Lung (tissue), 12 donors: ENCODE measurements around the gene VTCN1. TPM values are rescaled to one million over a fixed set of nuclear protein-coding genes. Genes with fewer than 3 reads are reported as not detected.
A peak's percentile ranks its signal among the peaks of the same experiment; 100 is the strongest.

Experiments
- ATAC-seq: fragments of 200-7000 bp; cut with Tn5 transposase; one replicate; pipeline ENCODE4 v1.9.1; 2020; ENCODE audit warnings: moderate number of reproducible peaks; ENCODE audit not compliant: insufficient read depth, low FRiP score
- DNase-seq, 3 donors: peaks; one replicate each; pipeline ENCODE4 v3.0.0-alpha.2; 2013 to 2017
- H3K27ac ChIP-seq, 2 donors: one replicate each; pipeline ENCODE4 v1.5.1; 2013; ENCODE audit warnings: mild to moderate bottlenecking in 2 of 2, moderate library complexity in 2 of 2, control low read depth in 1 of 2, inconsistent platforms in 1 of 2, low read depth in 1 of 2, low read length in 1 of 2
- H3K27me3 ChIP-seq, 3 donors: one replicate each; pipeline ENCODE4 v1.5.1; 2013; ENCODE audit warnings: low read length in 2 of 3; ENCODE audit not compliant: control insufficient read depth in 3 of 3, insufficient read depth in 3 of 3
- H3K36me3 ChIP-seq, 4 donors: one replicate each; pipeline ENCODE4 v1.5.1; 2013; ENCODE audit warnings: low read length in 4 of 4, mild to moderate bottlenecking in 1 of 4, moderate library complexity in 1 of 4; ENCODE audit not compliant: control insufficient read depth in 4 of 4, insufficient read depth in 4 of 4
- H3K4me1 ChIP-seq, 5 donors: one replicate each; pipeline ENCODE4 v1.5.1; 2013; ENCODE audit warnings: low read length in 5 of 5, mild to moderate bottlenecking in 2 of 5, moderate library complexity in 1 of 5; ENCODE audit not compliant: control insufficient read depth in 5 of 5, insufficient read depth in 5 of 5
- H3K4me3 ChIP-seq: one replicate; pipeline ENCODE4 v1.5.1; 2013; ENCODE audit warnings: mild to moderate bottlenecking, control low read depth, moderate library complexity
- H3K9ac ChIP-seq, 2 donors: one replicate each; pipeline ENCODE4 v1.5.1; 2013; ENCODE audit warnings: low read length in 2 of 2, control low read depth in 1 of 2; ENCODE audit not compliant: insufficient read depth in 1 of 2
- H3K9me3 ChIP-seq, 4 donors: one replicate each; pipeline ENCODE4 v1.5.1; 2013; ENCODE audit warnings: low read length in 3 of 4, mild to moderate bottlenecking in 1 of 4, moderate library complexity in 1 of 4; ENCODE audit not compliant: control insufficient read depth in 4 of 4, insufficient read depth in 3 of 4
- WGBS, 2 donors: extraction: QIAGEN DNeasy Blood & Tissue Kit; methylation state at CpG; one replicate each; pipeline ENCODE4 v1.1.7; 2013; 5-methylcytosine and 5-hydroxymethylcytosine counted together
- polyA plus RNA-seq, 2 donors: library from polyadenylated mRNA; stranded (reverse); fragments of 200-250 nt; gene quantifications; one replicate each; pipeline ENCODE4 v1.2.1, GENCODE V29; 2013
- total RNA-seq, 2 donors: library from RNA; depleted of rRNA in 1 of 2; stranded (reverse); fragments of >200 nt in 1 of 2; gene quantifications; one replicate each; pipeline ENCODE4 v1.2.1, GENCODE V29; 2014 to 2021
- TF ChIP-seq, protein P1 (sequence below): IDR thresholded peaks from 2 replicates; pipeline ENCODE4 v1.5.1; 2012; ENCODE audit warnings: mild to moderate bottlenecking; ENCODE audit errors: control extremely low read depth, extremely low read depth
- donor health status: control.
- donor health status: control.
- donor health status: Bipolar disorder and iron deficiency.
- donor health status: healthy.
- donor health status: DM: yes; HTN: yes; CAD: no.

The VTCN1 gene
- total and polyA plus RNA-seq, 4 donors, result 0.45 to 3.9 (median 1.9) TPM

DNA sequence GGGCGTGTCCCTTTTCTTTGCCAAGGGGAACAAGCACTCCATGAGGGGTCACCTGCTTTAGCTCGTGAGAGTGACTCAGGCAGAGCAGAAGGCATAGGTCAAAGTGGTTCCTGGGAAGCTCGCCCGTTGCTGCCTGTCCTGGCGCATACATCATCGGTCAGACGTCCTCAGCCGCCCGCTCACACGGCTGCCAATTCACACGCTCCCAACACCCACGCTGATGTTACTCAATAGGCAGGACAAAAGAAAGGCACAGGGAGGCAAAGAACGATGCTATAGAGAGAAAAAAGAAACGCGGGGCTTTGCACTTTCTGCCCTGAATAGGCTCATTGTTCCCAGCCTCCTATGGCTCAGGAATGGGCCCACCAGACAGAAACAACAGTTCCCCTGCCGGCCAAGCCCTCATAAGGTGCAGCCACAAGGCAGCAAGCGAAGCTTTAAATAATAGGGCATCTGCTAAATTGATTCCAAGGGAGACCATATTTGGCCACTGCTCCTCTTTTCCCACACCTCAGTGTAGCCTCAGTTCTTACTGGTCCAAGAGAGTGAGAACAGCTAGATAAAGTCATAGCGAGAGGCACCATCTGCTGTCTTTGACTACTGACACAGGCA lies 38.7 kb downstream of the VTCN1 start:
- Histone ChIP-seq H3K27ac (no peak overlapping the region), H3K4me3 (no peak overlapping the region), H3K9ac (no peak overlapping the region), H3K9me3 (peaks cover 0 to 4% (median 0%) of the 10 kb centered on the region in 4 donors), H3K4me1 (peaks cover 0 to 1% (median 0%) of the 10 kb centered on the region in 5 donors), H3K36me3 (no peaks in the 10 kb centered on the region), H3K27me3 (no peaks in the 10 kb centered on the region)
- TF ChIP-seq, protein P1, sequence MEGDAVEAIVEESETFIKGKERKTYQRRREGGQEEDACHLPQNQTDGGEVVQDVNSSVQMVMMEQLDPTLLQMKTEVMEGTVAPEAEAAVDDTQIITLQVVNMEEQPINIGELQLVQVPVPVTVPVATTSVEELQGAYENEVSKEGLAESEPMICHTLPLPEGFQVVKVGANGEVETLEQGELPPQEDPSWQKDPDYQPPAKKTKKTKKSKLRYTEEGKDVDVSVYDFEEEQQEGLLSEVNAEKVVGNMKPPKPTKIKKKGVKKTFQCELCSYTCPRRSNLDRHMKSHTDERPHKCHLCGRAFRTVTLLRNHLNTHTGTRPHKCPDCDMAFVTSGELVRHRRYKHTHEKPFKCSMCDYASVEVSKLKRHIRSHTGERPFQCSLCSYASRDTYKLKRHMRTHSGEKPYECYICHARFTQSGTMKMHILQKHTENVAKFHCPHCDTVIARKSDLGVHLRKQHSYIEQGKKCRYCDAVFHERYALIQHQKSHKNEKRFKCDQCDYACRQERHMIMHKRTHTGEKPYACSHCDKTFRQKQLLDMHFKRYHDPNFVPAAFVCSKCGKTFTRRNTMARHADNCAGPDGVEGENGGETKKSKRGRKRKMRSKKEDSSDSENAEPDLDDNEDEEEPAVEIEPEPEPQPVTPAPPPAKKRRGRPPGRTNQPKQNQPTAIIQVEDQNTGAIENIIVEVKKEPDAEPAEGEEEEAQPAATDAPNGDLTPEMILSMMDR, result no peak
- DNase-seq (peak in 2 of 3 donors; percentile 8 to 27), ATAC-seq (no peak)
- WGBS, 2 donors, result 76 to 85% methylated on average over 18 of the region's 18 CpGs

DNA sequence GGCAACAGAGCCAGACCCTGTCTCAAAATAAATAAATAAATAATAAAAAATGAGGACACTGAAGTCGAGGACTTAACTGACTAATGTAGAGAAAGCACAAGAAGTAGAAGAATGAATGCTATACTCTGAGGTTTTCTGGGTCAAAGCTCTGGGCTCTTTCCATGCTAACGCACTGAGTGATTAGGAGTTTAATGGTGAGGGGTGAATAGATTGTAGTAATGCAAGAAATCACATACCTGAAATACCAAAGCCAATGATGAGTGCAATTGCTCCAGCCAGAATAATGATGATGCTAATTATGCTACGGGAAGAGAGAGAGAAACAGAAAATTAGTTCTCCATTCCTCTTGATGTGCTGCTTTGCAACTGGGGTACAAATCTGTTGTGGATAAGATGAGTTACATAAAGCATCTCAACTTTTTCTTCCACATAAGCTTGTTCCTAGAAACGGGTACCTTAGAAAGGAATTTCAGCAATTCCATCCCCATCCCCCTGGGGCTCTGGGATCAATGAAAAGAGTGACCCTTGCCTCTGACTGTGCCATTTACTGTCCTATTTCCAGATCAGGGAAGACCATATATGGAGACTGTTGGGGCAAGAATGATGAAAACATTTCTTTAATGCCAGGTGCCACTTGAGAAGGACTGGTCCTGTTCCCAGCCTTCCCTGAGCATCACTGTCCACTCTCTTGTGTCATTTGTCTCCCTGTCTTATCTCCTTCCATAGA lies 40.7 kb downstream of the VTCN1 start:
- WGBS, 2 donors, result 75 to 86% methylated on average over 4 of the region's 4 CpGs
- no peak for ATAC-seq

DNA sequence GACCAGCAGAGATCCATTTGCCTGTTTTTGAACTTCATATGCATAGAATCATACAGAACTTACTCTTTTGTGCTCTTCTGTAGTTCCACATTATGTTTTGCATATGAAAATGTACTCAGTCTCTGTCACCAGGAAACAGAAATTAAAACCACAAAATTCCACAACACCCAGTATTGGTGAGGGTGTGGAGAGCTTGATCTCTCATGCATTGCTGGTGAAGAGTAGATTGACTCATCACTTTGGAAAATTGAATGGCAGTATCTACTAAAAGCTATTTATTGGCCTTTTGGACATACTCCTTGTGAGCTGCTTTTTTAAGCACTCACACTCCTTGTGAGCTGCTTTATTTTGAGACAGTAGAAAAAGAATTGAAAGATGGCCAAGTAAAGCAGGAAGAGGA lies 43.3 kb downstream of the VTCN1 start:
- H3K27me3 ChIP-seq, result no peaks in the 10 kb centered on the region
- H3K27ac ChIP-seq, result no peak overlapping the region
- ATAC-seq, result no peak

More for the DNA sequence above, 40.7 kb downstream of the VTCN1 start:
- H3K27ac ChIP-seq, result no peak overlapping the region
- no peaks in the 10 kb centered on the region for H3K36me3 ChIP-seq
- H3K9ac ChIP-seq, result no peak overlapping the region
- H3K4me1 ChIP-seq, result peaks cover 0 to 1% (median 0%) of the 10 kb centered on the region in 5 donors
- DNase-seq, result no peak
- TF ChIP-seq, protein P1, result no peak
- peaks cover 0 to 4% (median 0%) of the 10 kb centered on the region in 4 donors for H3K9me3 ChIP-seq
- no peak overlapping the region for H3K4me3 ChIP-seq
- H3K27me3 ChIP-seq, result no peaks in the 10 kb centered on the region

More for the DNA sequence above, 43.3 kb downstream of the VTCN1 start:
- no peak overlapping the region for H3K9ac ChIP-seq
- peaks cover 0 to 5% (median 0%) of the 10 kb centered on the region in 5 donors for H3K4me1 ChIP-seq
- no peak overlapping the region for H3K4me3 ChIP-seq
- peaks cover 0 to 4% (median 0%) of the 10 kb centered on the region in 4 donors for H3K9me3 ChIP-seq
- TF ChIP-seq, protein P1, result no peak
- DNase-seq, result no peak
- H3K36me3 ChIP-seq, result no peaks in the 10 kb centered on the region
